DND-41 (cell line): ENCODE measurements around the gene SLC27A4.

ENCODE experiments used
- CTCF ChIP-seq: IDR thresholded peaks from 2 replicates; pipeline ENCODE4 v1.5.1; 2012; ENCODE audit warnings: borderline replicate concordance, low read length, moderate library complexity, mild to moderate bottlenecking; ENCODE audit not compliant: poor library complexity, severe bottlenecking; ENCODE audit errors: extremely low read depth
- EZH2 ChIP-seq: IDR thresholded peaks from 3 replicates; pipeline ENCODE4 v1.6.1; 2012; ENCODE audit warnings: borderline replicate concordance, low read depth, mild to moderate bottlenecking, moderate library complexity, low read length, inconsistent platforms; ENCODE audit not compliant: severe bottlenecking

- TF ChIP-seq CTCF (no peak), EZH2 (no peak)
Observed at GRCh38 chr9:128372784-128373183, 32.5 kb downstream of the SLC27A4 start.
